Gastrocnemius medialis (tissue), 4 donors: ENCODE results near the gene VN1R5. TPM values are rescaled to one million over a fixed set of nuclear protein-coding genes. Genes with fewer than 3 reads are reported as not detected.

Experiments
- ATAC-seq, 2 donors: fragments of 150-250 bp; one replicate each; pipeline ENCODE4 v1.9.1; 2016
- DNase-seq, 2 donors: peaks; one replicate each; pipeline ENCODE4 v3.0.0-alpha.2; 2019
- H3K27ac ChIP-seq, 4 donors: fragments of 200-600 bp; sonication (generic); 1 replicate in 1 of 4; 2 replicates in 3 of 4; pipeline ENCODE4 v1.5.1; 2016 to 2018; ENCODE audit warnings: mild to moderate bottlenecking in 2 of 4, moderate library complexity in 1 of 4
- H3K27me3 ChIP-seq, 3 donors: fragments of 200-600 bp; sonication (generic) in 2 of 3; 1 replicate in 1 of 3; 2 replicates in 2 of 3; pipeline versions ENCODE4 v1.5.1 to v1.6.0; 2016 to 2019; ENCODE audit warnings: mild to moderate bottlenecking in 1 of 3, moderate library complexity in 1 of 3
- H3K36me3 ChIP-seq, 2 donors: fragments of 200-600 bp; sonication (generic) in 1 of 2; one replicate each; pipeline ENCODE4 v1.5.1; 2017 to 2018
- H3K4me1 ChIP-seq, 2 donors: fragments of 200-600 bp; sonication (generic) in 1 of 2; one replicate each; pipeline ENCODE4 v1.5.1; 2016 to 2017; ENCODE audit warnings: mild to moderate bottlenecking in 2 of 2
- H3K4me3 ChIP-seq, 4 donors: fragments of 200-600 bp; sonication (generic) in 3 of 4; 1 replicate in 1 of 4; 2 replicates in 3 of 4; pipeline ENCODE4 v1.5.1; 2016 to 2019; ENCODE audit warnings: mild to moderate bottlenecking in 2 of 4
- H3K9me3 ChIP-seq, 3 donors: fragments of 200-600 bp; sonication (generic) in 2 of 3; 1 replicate in 1 of 3; 2 replicates in 2 of 3; pipeline ENCODE4 v1.5.1; 2016 to 2019
- CTCF ChIP-seq, 5 experiments: fragments of 450-650 bp in 3 of 5; fragments of 200-600 bp in 2 of 5; sonication (generic) in 2 of 5; IDR thresholded peaks in 4 of 5; conservative IDR thresholded peaks in 1 of 5; 1 replicate in 4 of 5; 2 replicates in 1 of 5; pipeline ENCODE4 v1.5.1; 2016 to 2019; ENCODE audit warnings: antibody characterized with exemption in 5 of 5, mild to moderate bottlenecking in 3 of 5, moderate library complexity in 3 of 5
- POLR2A ChIP-seq, 2 donors: fragments of 450-650 bp; IDR thresholded peaks; one replicate each; pipeline ENCODE4 v1.6.1; 2017; ENCODE audit warnings: antibody characterized with exemption in 2 of 2, mild to moderate bottlenecking in 2 of 2, moderate library complexity in 2 of 2
- in situ Hi-C, 4 donors: fragments of 200-750 bp; cut with MboI; loops; one replicate each; pipeline versions ENCODE4 v1.15.0 to v1.8.0; 2017; ENCODE audit warnings: low sequenced_read_pairs in 4 of 4
- intact Hi-C: fragments of 100-400 bp; cut with DNase I; formaldehyde crosslinking; loops from one replicate; pipeline ENCODE4 v1.15.1; 2023; ENCODE audit warnings: low total_unique reads
- total RNA-seq, 4 donors: library from RNA; depleted of rRNA; stranded (reverse); fragments of >200 nt; gene quantifications; one replicate each; pipeline versions ENCODE4 v1.1.0 to v1.2.3, GENCODE V29; 2016

Gene VN1R5
- total RNA-seq, 4 donors from 2014 or later = not detected

DNA sequence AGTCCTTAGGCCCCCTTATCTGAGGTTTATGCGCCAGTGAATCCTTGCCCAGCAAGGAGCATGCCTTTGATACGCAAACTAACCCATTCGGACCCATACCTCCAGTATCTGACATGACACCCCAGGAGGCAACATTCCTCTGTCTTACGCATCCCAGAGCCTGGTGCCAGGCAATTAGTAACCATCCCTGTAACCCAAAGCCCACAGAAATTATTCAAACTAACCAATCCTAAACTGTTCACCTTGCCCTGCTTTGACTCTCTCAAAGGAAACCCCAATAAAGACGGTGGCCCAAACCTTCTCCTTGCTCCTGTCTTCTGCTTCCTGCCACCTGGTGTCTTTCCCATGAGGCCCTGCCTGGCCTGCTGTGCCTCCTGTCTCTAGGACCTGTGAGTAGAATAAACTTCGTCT, 39.4 kb downstream of the VN1R5 start:
- Histone ChIP-seq H3K4me1 (no peaks in the 10 kb centered on the region), H3K4me3 (no peak overlapping the region), H3K27me3 (no peaks in the 10 kb centered on the region), H3K27ac (no peak overlapping the region), H3K36me3 (peaks cover 0 to 10% of the 10 kb centered on the region in 2 donors), H3K9me3 (no peaks in the 10 kb centered on the region)
- intact Hi-C loops = no loop called here
- TF ChIP-seq CTCF (IDR thresholded peaks at IDR 0.05 in 4 of 5, conservative IDR thresholded peaks at IDR 0.05 in 1 of 5) (no peak), POLR2A (IDR thresholded peaks at IDR 0.05) (no peak)
- in situ Hi-C loops = no loop called here
- no peak for DNase-seq
- no peak for ATAC-seq

GRCh38 chr1:247295746-247296145, 39.9 kb downstream of the VN1R5 start:
- H3K36me3 ChIP-seq = peaks cover 0 to 14% of the 10 kb centered on the region in 2 donors
- no peaks in the 10 kb centered on the region for H3K9me3 ChIP-seq
- H3K27me3 ChIP-seq = no peaks in the 10 kb centered on the region
- TF ChIP-seq POLR2A (IDR thresholded peaks at IDR 0.05) = no peak
- TF ChIP-seq CTCF (IDR thresholded peaks at IDR 0.05 in 4 of 5, conservative IDR thresholded peaks at IDR 0.05 in 1 of 5) = no peak
- H3K4me3 ChIP-seq = no peak overlapping the region
- intact Hi-C loops (no loop called here), in situ Hi-C loops (no loop called here)
- ATAC-seq = no peak
- no peak overlapping the region for H3K27ac ChIP-seq
- no peak for DNase-seq
- no peaks in the 10 kb centered on the region for H3K4me1 ChIP-seq

GRCh38 chr1:247296599-247297180, 40.8 kb downstream of the VN1R5 start:
- in situ Hi-C loops = no loop called here
- TF ChIP-seq POLR2A (IDR thresholded peaks at IDR 0.05) (no peak), CTCF (IDR thresholded peaks at IDR 0.05 in 4 of 5, conservative IDR thresholded peaks at IDR 0.05 in 1 of 5) (no peak)

DNA sequence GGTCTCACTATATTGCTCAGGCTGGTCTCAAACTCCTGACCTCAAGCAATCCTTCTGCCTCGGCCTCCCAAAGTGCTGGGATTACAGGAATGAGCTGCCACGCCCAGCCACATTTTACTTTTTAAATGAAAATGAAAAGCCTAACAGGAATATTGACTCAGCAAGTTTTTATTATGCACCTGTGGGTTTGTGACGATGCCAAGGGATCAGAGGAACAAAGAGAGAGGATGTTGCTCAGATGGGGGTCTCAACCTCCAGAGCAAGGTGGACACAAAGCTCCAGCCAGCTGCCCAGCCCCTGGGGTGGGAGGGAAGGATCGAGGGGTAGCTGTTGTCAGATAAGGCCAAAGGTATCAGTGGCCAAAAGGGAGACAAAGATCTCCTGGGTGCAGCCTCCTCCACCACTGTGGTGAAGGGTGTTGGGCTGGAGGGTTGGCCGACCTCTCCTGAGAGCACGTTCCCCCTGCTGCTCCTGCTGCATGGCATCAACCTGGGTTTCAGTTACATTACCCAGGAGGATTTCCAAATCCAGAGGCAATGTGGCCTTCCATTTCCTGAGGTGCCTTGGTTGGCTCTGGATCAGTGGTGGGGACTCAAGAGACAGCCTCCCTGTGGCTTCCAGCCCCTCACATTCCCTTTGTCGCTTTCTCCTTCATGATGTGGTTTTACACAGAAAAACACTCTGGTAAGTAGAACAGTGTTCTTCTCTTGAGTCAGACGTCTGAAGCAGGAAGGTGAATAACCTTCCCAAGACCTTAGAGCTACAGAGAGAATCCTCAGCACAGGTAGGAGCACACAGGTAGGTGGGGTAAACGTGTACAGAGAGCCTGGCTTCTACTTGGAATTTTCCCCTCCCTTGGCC, 41.6 kb downstream of the VN1R5 start:
- ATAC-seq = no peak
- in situ Hi-C loops (no loop called here), intact Hi-C loops (no loop called here)
- Histone ChIP-seq H3K27me3 (no peaks in the 10 kb centered on the region), H3K9me3 (no peaks in the 10 kb centered on the region), H3K36me3 (peaks cover 0 to 31% of the 10 kb centered on the region in 2 donors), H3K4me1 (no peaks in the 10 kb centered on the region), H3K27ac (no peak overlapping the region), H3K4me3 (no peak overlapping the region)
- DNase-seq = no peak
- TF ChIP-seq CTCF (IDR thresholded peaks at IDR 0.05 in 4 of 5, conservative IDR thresholded peaks at IDR 0.05 in 1 of 5) (no peak), POLR2A (IDR thresholded peaks at IDR 0.05) (no peak)

More at GRCh38 chr1:247296599-247297180, 40.8 kb downstream of the VN1R5 start:
- Histone ChIP-seq H3K4me3 (no peak overlapping the region), H3K27ac (no peak overlapping the region), H3K27me3 (no peaks in the 10 kb centered on the region), H3K4me1 (no peaks in the 10 kb centered on the region), H3K36me3 (peaks cover 0 to 24% of the 10 kb centered on the region in 2 donors), H3K9me3 (no peaks in the 10 kb centered on the region)
- ATAC-seq (no peak), DNase-seq (no peak)
- intact Hi-C loops = no loop called here
